GF-D8 (cell line): ENCODE data around the gene TRAF2.
"Not testable (repeated sequence)": the region's sequence is repeated elsewhere in the genome, so short reads cannot be mapped to it uniquely, and the experiment has no call there.

Source experiments
- DNase-seq: peaks from one replicate; lab custom pipeline; 2025; lab: John Stamatoyannopoulos, UW

Gene TRAF2

GRCh38 chr9:136885950-136886578, at the start of gene TRAF2:
TRAF2 (plus strand) TSS chr9:136886516; CDS start chr9:136898741, 12,225 bp downstream.
- DNase-seq: peak; percentile 90

- no peak for DNase-seq
Measured at GRCh38 chr9:136837146-136837855, 49.0 kb upstream of the TRAF2 start.

- DNase-seq: not testable (repeated sequence)
Measured at GRCh38 chr9:136837856-136838277, 48.4 kb upstream of the TRAF2 start.

GRCh38 chr9:136838314-136839228, 47.7 kb upstream of the TRAF2 start:
- no peak for DNase-seq

GRCh38 chr9:136839229-136840139, 46.8 kb upstream of the TRAF2 start:
- no peak for DNase-seq

- no peak for DNase-seq
Measured at GRCh38 chr9:136840140-136840876, 46.0 kb upstream of the TRAF2 start.

GRCh38 chr9:136840877-136841645, 45.3 kb upstream of the TRAF2 start:
- DNase-seq: no peak

- not testable (repeated sequence) for DNase-seq
Measured at GRCh38 chr9:136841646-136842379, 44.5 kb upstream of the TRAF2 start.

- peak; percentile 21 for DNase-seq
Measured at GRCh38 chr9:136842380-136842948, 43.9 kb upstream of the TRAF2 start, which contains the start of gene AJM1. AJM1 (plus strand) TSS chr9:136842478; CDS start chr9:136844415, 1,937 bp downstream.

- DNase-seq: not testable (repeated sequence)
Measured at GRCh38 chr9:136843159-136843800, 43.0 kb upstream of the TRAF2 start.

- not testable (repeated sequence) for DNase-seq
Measured at GRCh38 chr9:136843801-136844740, 42.2 kb upstream of the TRAF2 start.

GRCh38 chr9:136844761-136845464, 41.4 kb upstream of the TRAF2 start:
- DNase-seq: no peak

GRCh38 chr9:136845465-136846260, 40.7 kb upstream of the TRAF2 start:
- DNase-seq: no peak

GRCh38 chr9:136846376-136847087, 39.8 kb upstream of the TRAF2 start:
- no peak for DNase-seq
